SK-N-SH (cell line): ENCODE measurements around the gene ZNF683.
"Not testable (repeated sequence)": the region's sequence is repeated elsewhere in the genome, so short reads cannot be mapped to it uniquely, and the experiment has no call there.

Experiments
- CTCF ChIP-seq: fragments of 200-600 bp; sonication (generic); IDR thresholded peaks from 2 replicates; pipeline ENCODE4 v1.6.1; 2017; ENCODE audit warnings: antibody characterized with exemption, mild to moderate bottlenecking, moderate library complexity
- EP300 ChIP-seq, 2 experiments: IDR thresholded peaks; 2 replicates each; pipeline versions ENCODE4 v1.4.0 to v1.6.1; 2012; ENCODE audit warnings: borderline replicate concordance in 1 of 2, low read depth in 1 of 2, low read length in 1 of 2
- EZH2phosphoT487 ChIP-seq: fragments of 200-600 bp; sonication (generic); IDR thresholded peaks from 2 replicates; pipeline ENCODE4 v1.6.1; 2017; ENCODE audit warnings: low read depth, mixed run types, mild to moderate bottlenecking, antibody characterized with exemption, moderate library complexity, borderline replicate concordance
- GABPA ChIP-seq: IDR thresholded peaks from 2 replicates; pipeline ENCODE4 v1.4.0; 2012; ENCODE audit warnings: low read depth, mild to moderate bottlenecking
- IRF3 ChIP-seq: fragments of 150-350 bp; IDR thresholded peaks from 2 replicates; pipeline ENCODE4 v1.6.1; 2016; ENCODE audit warnings: mild to moderate bottlenecking, low read depth, low read length
- JUND ChIP-seq: IDR thresholded peaks from 2 replicates; pipeline ENCODE4 v1.4.0; 2012
- MAX ChIP-seq: IDR thresholded peaks from 2 replicates; pipeline ENCODE4 v1.4.0; 2012; ENCODE audit warnings: low read depth
- NFIC ChIP-seq: IDR thresholded peaks from 2 replicates; pipeline ENCODE4 v1.4.0; 2012; ENCODE audit warnings: borderline replicate concordance
- POLR2AphosphoS5 ChIP-seq: IDR thresholded peaks from 2 replicates; pipeline ENCODE4 v1.6.1; 2012; ENCODE audit warnings: low read depth, low read length
- RAD21 ChIP-seq: IDR thresholded peaks from 2 replicates; pipeline ENCODE4 v1.6.1; 2012; ENCODE audit warnings: mild to moderate bottlenecking, low read length
- SIN3A ChIP-seq: IDR thresholded peaks from 2 replicates; pipeline ENCODE4 v1.6.1; 2012; ENCODE audit warnings: low read depth, mild to moderate bottlenecking, low read length, moderate library complexity, borderline replicate concordance
- SMC3 ChIP-seq: IDR thresholded peaks from 2 replicates; pipeline ENCODE4 v1.6.1; 2012; ENCODE audit warnings: low read depth, low read length, improper control_type of control experiment
- TAF1 ChIP-seq: IDR thresholded peaks from 2 replicates; pipeline ENCODE4 v1.6.1; 2012; ENCODE audit warnings: low read depth, mild to moderate bottlenecking, low read length, moderate library complexity, borderline replicate concordance

- not testable (repeated sequence) for TF ChIP-seq EZH2phosphoT487; MAX; SIN3A; EP300 (IDR thresholded peaks at IDR 0.05; ENCODE audit: borderline replicate concordance in 1 of 2, low read depth in 1 of 2, low read length in 1 of 2); CTCF; TAF1; GABPA; NFIC; POLR2AphosphoS5; SMC3; IRF3; JUND; RAD21
Measured at GRCh38 chr1:26333312-26333711, 39.2 kb downstream of the ZNF683 start.
